Measurements from ENCODE around the gene SPATA1. TPM values are rescaled to one million over a fixed set of nuclear protein-coding genes. Genes with fewer than 3 reads are reported as not detected.

The SPATA1 gene
- total and polyA plus RNA-seq, 9 of the 15 experiments (the other 6 are each of a cell fraction or from before 2014, with no cell fraction given), result 0.79 to 2.9 (median 1.5) TPM

GRCh38 chr1:84582802-84583587, 76.8 kb downstream of the SPATA1 start:
- in situ Hi-C loops (cut with MboI) (no loop called here), intact Hi-C loops (cut with micrococcal nuclease) (no loop called here)
- Histone ChIP-seq H3K9ac (ENCODE audit: insufficient read depth in 1 of 2, low read depth in 2 of 2, low read length in 2 of 2) (peak overlapping the region; percentile 54 to 74; a peak in 3 of 4 replicates), H3K9me1 (ENCODE audit: control insufficient read depth, insufficient read depth, low read length) (no peaks in the 10 kb centered on the region), H2AFZ (ENCODE audit: low read depth, low read length) (peak overlapping the region; percentile 98), H3K36me3 (ENCODE audit: control insufficient read depth, insufficient read depth, low read length) (no peaks in the 10 kb centered on the region), H3K27me3 (ENCODE audit: control insufficient read depth in 2 of 2, insufficient read depth in 2 of 2, low read length in 2 of 2) (no peaks in the 10 kb centered on the region), H3K9me3 (replicated peaks; ENCODE audit: control insufficient read depth, insufficient read depth, low read depth, low read length) (no peaks in the 10 kb centered on the region), H3K27ac (ENCODE audit: extremely low read depth, low read depth, low read length) (peak overlapping the region; percentile 76), H3K4me1 (replicated peaks in 1 of 2; ENCODE audit: control insufficient read depth in 2 of 2, insufficient read depth in 2 of 2, low read length in 2 of 2) (peaks cover 0 to 21% of the 10 kb centered on the region in 2 experiments; a peak in 3 of 5 replicates), H3K79me2 (ENCODE audit: control insufficient read depth, insufficient read depth, low read length) (no peaks in the 10 kb centered on the region), H3K4me3 (no peak overlapping the region), H4K20me1 (replicated peaks; ENCODE audit: control insufficient read depth, insufficient read depth, low read length) (no peaks in the 10 kb centered on the region), H3K4me2 (ENCODE audit: insufficient read depth, low read length) (peak overlapping the region; percentile 68)
- ChIA-PET POLR2A (interaction anchor here (1.0 to 2.0 kb wide), 2 partner anchors 9 to 77 kb away, joined by 3 to 13 read pairs; partner anchors contain the start of genes CTBS, GNG5 and SPATA1), CTCF (ENCODE audit: low intra/inter-chr PET ratio) (no interaction called here)
- ATAC-seq (peak; percentile 99), FAIRE-seq (peak; percentile 94), DNase-seq (ENCODE audit: extremely low read depth in 1 of 4, low spot score in 3 of 4) (peak in 2 of 4 experiments; percentile 64 to 85)
- 17% methylated on average over 7 of the region's 7 CpGs for WGBS (ENCODE audit: insufficient coverage, low coverage, missing lambda C conversion rate)
- TSS peak; percentile 81 for BruUV-seq (replicated peaks)
- TF ChIP-seq LCOR (CRISPR knock-in tag; IDR thresholded peaks at IDR 0.05), result no peak
- TF ChIP-seq HEY1 (CRISPR knock-in tag; IDR thresholded peaks at IDR 0.05; ENCODE audit: borderline replicate concordance), result no peak
- TF ChIP-seq TOE1 (IDR thresholded peaks at IDR 0.05; ENCODE audit: borderline replicate concordance), result no peak; the same call in 1 of the 2 replicates
- no peak for TF ChIP-seq TOE1 (CRISPR knock-in tag; IDR thresholded peaks at IDR 0.05; ENCODE audit: borderline replicate concordance, low read depth)
- TF ChIP-seq, protein P1, sequence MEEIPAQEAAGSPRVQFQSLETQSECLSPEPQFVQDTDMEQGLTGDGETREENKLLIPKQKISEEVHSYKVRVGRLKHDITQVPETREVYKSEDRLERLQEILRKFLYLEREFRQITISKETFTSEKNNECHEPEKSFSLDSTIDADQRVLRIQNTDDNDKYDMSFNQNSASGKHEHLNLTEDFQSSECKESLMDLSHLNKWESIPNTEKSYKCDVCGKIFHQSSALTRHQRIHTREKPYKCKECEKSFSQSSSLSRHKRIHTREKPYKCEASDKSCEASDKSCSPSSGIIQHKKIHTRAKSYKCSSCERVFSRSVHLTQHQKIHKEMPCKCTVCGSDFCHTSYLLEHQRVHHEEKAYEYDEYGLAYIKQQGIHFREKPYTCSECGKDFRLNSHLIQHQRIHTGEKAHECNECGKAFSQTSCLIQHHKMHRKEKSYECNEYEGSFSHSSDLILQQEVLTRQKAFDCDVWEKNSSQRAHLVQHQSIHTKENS (CRISPR knock-in tag; IDR thresholded peaks at IDR 0.05), result no peak
- no peak for TF ChIP-seq TAF9B (IDR thresholded peaks at IDR 0.05; ENCODE audit: partially characterized antibody)
- TF ChIP-seq, protein P2, sequence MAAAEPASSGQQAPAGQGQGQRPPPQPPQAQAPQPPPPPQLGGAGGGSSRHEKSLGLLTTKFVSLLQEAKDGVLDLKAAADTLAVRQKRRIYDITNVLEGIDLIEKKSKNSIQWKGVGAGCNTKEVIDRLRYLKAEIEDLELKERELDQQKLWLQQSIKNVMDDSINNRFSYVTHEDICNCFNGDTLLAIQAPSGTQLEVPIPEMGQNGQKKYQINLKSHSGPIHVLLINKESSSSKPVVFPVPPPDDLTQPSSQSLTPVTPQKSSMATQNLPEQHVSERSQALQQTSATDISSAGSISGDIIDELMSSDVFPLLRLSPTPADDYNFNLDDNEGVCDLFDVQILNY (CRISPR knock-in tag; IDR thresholded peaks at IDR 0.05), result no peak
- no peak for TF ChIP-seq NELFE (IDR thresholded peaks at IDR 0.05; ENCODE audit: insufficient read depth, insufficient read length)
- TF ChIP-seq ETV5 (CRISPR knock-in tag; IDR thresholded peaks at IDR 0.05; ENCODE audit: low read depth), result no peak
- TF ChIP-seq ZNF280B (CRISPR knock-in tag; IDR thresholded peaks at IDR 0.05), result no peak
- no peak for TF ChIP-seq ZNF175 (CRISPR knock-in tag; IDR thresholded peaks at IDR 0.05; ENCODE audit: low read depth)
- no peak for TF ChIP-seq HIVEP1 (CRISPR knock-in tag; IDR thresholded peaks at IDR 0.05)
- TF ChIP-seq MYC (IDR thresholded peaks at IDR 0.05; ENCODE audit: low read depth, low read length), result 0 out of 2 replicates have a peak, but pooled peaks have one; percentile 48
- TF ChIP-seq MYC (CRISPR knock-in tag; IDR thresholded peaks at IDR 0.05; ENCODE audit: borderline replicate concordance, low read depth), result no peak
- TF ChIP-seq ZNF436 (CRISPR knock-in tag; IDR thresholded peaks at IDR 0.05), result no peak
- no peak for TF ChIP-seq KDM4B (IDR thresholded peaks at IDR 0.05; ENCODE audit: borderline replicate concordance in 2 of 2, low read depth in 1 of 2)
